K562 (cell line): ENCODE data around the gene DLG4. TPM values are rescaled to one million over a fixed set of nuclear protein-coding genes. Genes with fewer than 3 reads are reported as not detected.

Source experiments
- ATAC-seq: fragments of 200-7000 bp; cut with Tn5 transposase; 3 replicates; pipeline ENCODE4 v1.9.1; 2020; ENCODE audit warnings: moderate library complexity
- BruUV-seq: library from RNA; stranded (reverse); fragments of 400-500 nt; replicated peaks from 2 replicates; lab custom pipeline; 2021; lab: Mats Ljungman, UMichigan
- CTCF ChIA-PET: fragments of 300-600 bp; formaldehyde crosslinking; extraction: SDS; loops from one replicate; lab custom pipeline; 2021; ENCODE audit warnings: low intra/inter-chr PET ratio; lab: Yijun Ruan, JAX
- POLR2A ChIA-PET: fragments of 300-600, 350-650 bp; sonication (Branson Sonifier 250); formaldehyde crosslinking; extraction: SDS; loops from one replicate; lab custom pipeline; 2021; ENCODE audit warnings: antibody characterized with exemption, inconsistent platforms; lab: Yijun Ruan, JAX
- DNase-seq, 4 experiments: peaks; one replicate each; pipeline versions ENCODE4 v3.0.0 to v3.0.0-alpha.2; 2011 to 2018; ENCODE audit warnings: low spot score in 3 of 4, mixed read lengths in 3 of 4; ENCODE audit errors: extremely low read depth in 1 of 4
- FAIRE-seq: peaks from 2 replicates; lab custom pipeline; 2011; peaks lifted over from hg19 to GRCh38; lab: Jason Lieb, UNC
- H2AFZ ChIP-seq: 2 replicates; pipeline ENCODE4 v1.6.0; 2011; ENCODE audit warnings: low read depth, low read length, control low read depth, inconsistent platforms
- H3K27ac ChIP-seq: fragments of 200-600 bp; 3 replicates; pipeline ENCODE4 v1.8.0; 2011; ENCODE audit warnings: low read depth, mild to moderate bottlenecking, control low read depth, inconsistent platforms, low read length, moderate library complexity, mixed read lengths; ENCODE audit errors: extremely low read depth
- H3K27me3 ChIP-seq, 2 experiments: fragments of 300-600 bp in 1 of 2; 2 replicates in 1 of 2; 3 replicates in 1 of 2; pipeline versions ENCODE4 v1.6.0 to v1.8.0; 2011; ENCODE audit warnings: inconsistent platforms in 2 of 2, low read length in 2 of 2, mild to moderate bottlenecking in 1 of 2, mixed read lengths in 1 of 2, moderate library complexity in 1 of 2; ENCODE audit not compliant: control insufficient read depth in 2 of 2, insufficient read depth in 2 of 2
- H3K36me3 ChIP-seq: fragments of 300-600 bp; 3 replicates; pipeline ENCODE4 v1.8.0; 2011; ENCODE audit warnings: mild to moderate bottlenecking, low read length, inconsistent platforms; ENCODE audit not compliant: control insufficient read depth, insufficient read depth
- H3K4me1 ChIP-seq, 2 experiments: fragments of 200-600 bp in 1 of 2; replicated peaks in 1 of 2; 2 replicates in 1 of 2; 3 replicates in 1 of 2; pipeline versions ENCODE4 v1.5.1 to v1.8.0; 2011; ENCODE audit warnings: inconsistent platforms in 2 of 2, low read length in 2 of 2, mild to moderate bottlenecking in 1 of 2, mixed read lengths in 1 of 2, moderate library complexity in 1 of 2; ENCODE audit not compliant: control insufficient read depth in 2 of 2, insufficient read depth in 2 of 2
- H3K4me2 ChIP-seq: 2 replicates; pipeline ENCODE4 v1.6.1; 2011; ENCODE audit warnings: low read length, control low read depth, inconsistent platforms, mixed read lengths; ENCODE audit not compliant: insufficient read depth
- H3K4me3 ChIP-seq: fragments of 200-600 bp; sonication (generic), shearing (Covaris generic); 2 replicates; pipeline ENCODE4 v1.5.1; 2016; ENCODE audit warnings: control low read depth, inconsistent platforms
- H3K79me2 ChIP-seq: fragments of 200-600 bp; 3 replicates; pipeline ENCODE4 v1.8.0; 2011; ENCODE audit warnings: low read length, inconsistent platforms; ENCODE audit not compliant: control insufficient read depth, insufficient read depth
- H3K9ac ChIP-seq, 2 experiments: 2 replicates each; pipeline versions ENCODE4 v1.6.0 to v1.6.1; 2011; ENCODE audit warnings: low read depth in 2 of 2, low read length in 2 of 2, control low read depth in 1 of 2, inconsistent platforms in 1 of 2, mild to moderate bottlenecking in 1 of 2, mixed read lengths in 1 of 2; ENCODE audit not compliant: insufficient read depth in 1 of 2
- H3K9me1 ChIP-seq: one replicate; pipeline ENCODE4 v1.6.0; 2011; ENCODE audit warnings: inconsistent platforms, mild to moderate bottlenecking, low read length, moderate library complexity; ENCODE audit not compliant: control insufficient read depth, insufficient read depth
- H3K9me3 ChIP-seq: replicated peaks from 2 replicates; pipeline ENCODE4 v1.5.1; 2011; ENCODE audit warnings: low read depth, low read length, inconsistent platforms; ENCODE audit not compliant: control insufficient read depth, insufficient read depth
- H4K20me1 ChIP-seq: replicated peaks from 2 replicates; pipeline ENCODE4 v1.6.1; 2011; ENCODE audit warnings: low read length, inconsistent platforms, mixed read lengths; ENCODE audit not compliant: control insufficient read depth, insufficient read depth
- ARNT ChIP-seq, 2 experiments: fragments of 450-650 bp; IDR thresholded peaks; 2 replicates each; pipeline ENCODE4 v1.6.1; 2016; ENCODE audit warnings: mild to moderate bottlenecking in 1 of 2
- CREM ChIP-seq: IDR thresholded peaks from 2 replicates; pipeline ENCODE4 v1.6.1; 2014; ENCODE audit warnings: antibody characterized with exemption, low read depth
- EP400 ChIP-seq: fragments of 450-650 bp; IDR thresholded peaks from 2 replicates; pipeline ENCODE4 v1.6.1; 2017; ENCODE audit warnings: antibody characterized with exemption, mild to moderate bottlenecking, moderate library complexity
- GTF2E2 ChIP-seq: fragments of 200-800 bp; sonication (Bioruptor generic); IDR thresholded peaks from 2 replicates; pipeline ENCODE4 v1.6.1; 2016; ENCODE audit warnings: missing genetic modification characterization, missing compliant biosample characterization
- LARP7 ChIP-seq: fragments of 450-650 bp; IDR thresholded peaks from 2 replicates; pipeline ENCODE4 v1.6.1; 2016
- MTA1 ChIP-seq: fragments of 450-650 bp; IDR thresholded peaks from 2 replicates; pipeline ENCODE4 v1.6.1; 2017; ENCODE audit warnings: borderline replicate concordance
- NONO ChIP-seq, 2 experiments: fragments of 200-400 bp in 1 of 2; fragments of 450-650 bp in 1 of 2; formaldehyde crosslinking in 1 of 2; IDR thresholded peaks; 2 replicates each; pipeline ENCODE4 v1.6.1; 2017; ENCODE audit warnings: low read depth in 2 of 2, mild to moderate bottlenecking in 2 of 2, moderate library complexity in 2 of 2, low read length in 1 of 2
- RNF2 ChIP-seq: sonication (generic); IDR thresholded peaks from 2 replicates; pipeline ENCODE4 v1.6.1; 2016
- SMARCA4 ChIP-seq: fragments of 450-650 bp; IDR thresholded peaks from 2 replicates; pipeline ENCODE4 v1.6.1; 2016
- WGBS: fragments of 100-300 bp; shearing (Covaris generic); methylation state at CpG from one replicate; pipeline ENCODE4 v1.1.6; 2016; ENCODE audit warnings: low coverage, mixed read lengths; ENCODE audit not compliant: insufficient coverage; ENCODE audit errors: missing lambda C conversion rate; 5-methylcytosine and 5-hydroxymethylcytosine counted together
- in situ Hi-C: fragments of 300-500 bp; cut with MboI; formaldehyde crosslinking; loops from 4 replicates; pipeline ENCODE4 v1.15.0; 2018; ENCODE audit warnings: inconsistent platforms, mixed read lengths
- intact Hi-C: fragments of 100-400 bp; cut with micrococcal nuclease; formaldehyde crosslinking; loops from 2 replicates; pipeline ENCODE4 v1.14.2; 2022
- polyA plus RNA-seq, 8 experiments: library from polyadenylated mRNA; depleted of rRNA in 4 of 8; stranded (reverse) in 5 of 8; unstranded in 3 of 8; fragments of >200 nt; fragmentation: Nextera tagmentation in 2 of 8; fragmentation: Illumina TruSeq in 1 of 8; extraction: Ambion mirVana in 2 of 8; extraction: Trizol in 1 of 8; gene quantifications; 2 replicates each; pipeline versions ENCODE4 v1.2.1 to v1.2.3, GENCODE V29; 2011 to 2014; ENCODE audit warnings: inconsistent platforms in 1 of 8, missing spikeins in 1 of 8
- total RNA-seq, 7 experiments: library from RNA; depleted of rRNA in 6 of 7; stranded (reverse); fragments of >200 nt in 6 of 7; fragmentation: Illumina TruSeq in 2 of 7; extraction: Trizol in 2 of 7; gene quantifications; 2 replicates each; pipeline versions ENCODE4 v1.2.1 to v1.2.3, GENCODE V29; 2011 to 2021; ENCODE audit warnings: low replicate concordance in 1 of 7
- TF ChIP-seq, protein P1 (sequence below): fragments of 450-650 bp; IDR thresholded peaks from 2 replicates; pipeline ENCODE4 v1.6.1; 2016; ENCODE audit warnings: antibody characterized with exemption
- TF ChIP-seq, protein P2 (sequence below), 2 experiments: fragments of 450-650 bp; conservative IDR thresholded peaks; 2 replicates each; pipeline ENCODE4 v1.6.1; 2017; ENCODE audit warnings: mild to moderate bottlenecking in 2 of 2, moderate library complexity in 2 of 2
- TF ChIP-seq, protein P3 (sequence below): fragments of 450-650 bp; IDR thresholded peaks from 2 replicates; pipeline ENCODE4 v1.6.1; 2016; ENCODE audit warnings: borderline replicate concordance

DLG4 gene
- total and polyA plus RNA-seq, 9 of the 15 experiments (the other 6 are each of a cell fraction or from before 2014, with no cell fraction given), result 0.03 to 12.0 (median 4.1) TPM

DNA sequence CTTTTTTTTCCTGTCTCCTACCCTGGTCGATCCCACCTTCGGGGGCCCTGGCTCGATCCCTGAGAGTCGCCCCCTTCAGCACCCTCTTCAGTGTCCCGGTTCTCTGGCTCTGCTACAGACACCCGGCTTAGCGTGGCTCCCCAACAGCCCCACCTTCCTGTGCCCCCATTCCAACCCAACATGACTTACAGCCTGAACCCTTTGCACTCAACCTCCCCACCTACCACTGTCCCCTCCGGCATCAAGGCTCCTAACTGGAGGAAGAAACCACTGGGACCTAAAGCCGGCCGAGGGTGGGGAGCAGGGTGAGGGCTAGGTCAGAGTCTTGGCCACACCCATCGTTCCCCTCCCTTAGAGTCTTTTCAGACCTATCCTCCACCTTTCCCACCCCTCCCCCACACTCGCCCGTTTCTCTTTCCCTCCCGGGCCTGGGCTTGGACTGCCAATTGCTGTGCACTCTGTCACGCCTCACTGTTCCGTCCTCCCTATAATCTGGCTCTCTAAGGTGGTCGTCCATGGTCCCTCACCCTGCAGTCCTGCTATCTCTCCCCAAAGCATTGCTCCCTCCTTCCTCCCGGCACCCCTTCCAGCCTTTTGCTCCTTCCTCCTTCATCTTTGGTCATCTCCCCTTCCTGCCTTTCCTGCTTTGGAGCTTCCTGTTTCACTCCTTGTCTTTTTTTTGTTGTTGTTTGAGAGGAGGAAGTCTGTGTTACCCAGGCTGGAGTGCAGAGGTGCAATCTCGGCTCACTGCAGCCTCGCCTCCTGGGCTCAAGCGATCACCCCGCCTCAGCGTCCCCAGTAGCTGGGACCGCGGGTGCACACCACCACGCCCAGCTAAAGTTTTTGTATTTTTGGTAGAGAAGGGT, 43.5 kb upstream of the DLG4 start:
- peak overlapping the region; percentile 70 for H3K27ac ChIP-seq
- under 1% methylated on average over 15 of the region's 26 CpGs for WGBS
- H3K4me3 ChIP-seq, result peak overlapping the region; percentile 47
- peak overlapping the region; percentile 63 to 89 for H3K9ac ChIP-seq
- in situ Hi-C loops (no loop called here), intact Hi-C loops (no loop called here)
- peak overlapping the region; percentile 97 for H2AFZ ChIP-seq
- H3K79me2 ChIP-seq, result no peaks in the 10 kb centered on the region
- DNase-seq (peak; percentile 79 to 88 (median 82)), ATAC-seq (peak; percentile 92), FAIRE-seq (peak; percentile 93)
- H4K20me1 ChIP-seq, result no peaks in the 10 kb centered on the region
- H3K9me3 ChIP-seq, result no peaks in the 10 kb centered on the region
- H3K4me1 ChIP-seq, result peaks cover 10 to 35% of the 10 kb centered on the region in 2 experiments; a peak in 4 of 5 replicates
- POLR2A ChIA-PET, result interaction anchor here (0.6 to 1.9 kb wide), 4 partner anchors 9 to 878 kb away, joined by 3 to 8 read pairs (median 4); no protein-coding TSS in a partner anchor
- peak overlapping the region; percentile 95 for H3K4me2 ChIP-seq
- CTCF ChIA-PET, result no interaction called here
- H3K36me3 ChIP-seq, result peaks cover 21% of the 10 kb centered on the region; the same call in 2 of the 3 replicates
- H3K9me1 ChIP-seq, result no peaks in the 10 kb centered on the region
- BruUV-seq, result no TSS peak
- no peaks in the 10 kb centered on the region for H3K27me3 ChIP-seq
- TF ChIP-seq RNF2 (peak; percentile 12; the same call in 1 of the 2 replicates), MTA1 (peak; percentile 47; the same call in 1 of the 2 replicates), CREM (0 out of 2 replicates have a peak, but pooled peaks have one; percentile 16), ARNT (IDR thresholded peaks at IDR 0.05) (peak; percentile 45 to 72; a peak in 2 of 4 replicates), GTF2E2 (tag) (0 out of 2 replicates have a peak, but pooled peaks have one; percentile 20), EP400 (0 out of 2 replicates have a peak, but pooled peaks have one; percentile 25), LARP7 (0 out of 2 replicates have a peak, but pooled peaks have one; percentile 42), SMARCA4 (peak; percentile 60; the same call in 1 of the 2 replicates), NONO (IDR thresholded peaks at IDR 0.05; ENCODE audit: low read depth in 2 of 2, low read length in 1 of 2) (no peak)
- TF ChIP-seq, protein P1, sequence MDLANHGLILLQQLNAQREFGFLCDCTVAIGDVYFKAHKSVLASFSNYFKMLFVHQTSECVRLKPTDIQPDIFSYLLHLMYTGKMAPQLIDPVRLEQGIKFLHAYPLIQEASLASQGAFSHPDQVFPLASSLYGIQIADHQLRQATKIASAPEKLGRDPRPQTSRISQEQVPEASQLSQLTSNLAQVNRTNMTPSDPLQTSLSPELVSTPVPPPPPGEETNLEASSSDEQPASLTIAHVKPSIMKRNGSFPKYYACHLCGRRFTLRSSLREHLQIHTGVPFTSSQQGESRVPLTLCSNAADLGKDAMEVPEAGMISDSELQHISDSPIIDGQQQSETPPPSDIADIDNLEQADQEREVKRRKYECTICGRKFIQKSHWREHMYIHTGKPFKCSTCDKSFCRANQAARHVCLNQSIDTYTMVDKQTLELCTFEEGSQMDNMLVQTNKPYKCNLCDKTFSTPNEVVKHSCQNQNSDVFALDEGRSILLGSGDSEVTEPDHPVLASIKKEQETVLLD, result 0 out of 2 replicates have a peak, but pooled peaks have one; percentile 56
- TF ChIP-seq, protein P2, sequence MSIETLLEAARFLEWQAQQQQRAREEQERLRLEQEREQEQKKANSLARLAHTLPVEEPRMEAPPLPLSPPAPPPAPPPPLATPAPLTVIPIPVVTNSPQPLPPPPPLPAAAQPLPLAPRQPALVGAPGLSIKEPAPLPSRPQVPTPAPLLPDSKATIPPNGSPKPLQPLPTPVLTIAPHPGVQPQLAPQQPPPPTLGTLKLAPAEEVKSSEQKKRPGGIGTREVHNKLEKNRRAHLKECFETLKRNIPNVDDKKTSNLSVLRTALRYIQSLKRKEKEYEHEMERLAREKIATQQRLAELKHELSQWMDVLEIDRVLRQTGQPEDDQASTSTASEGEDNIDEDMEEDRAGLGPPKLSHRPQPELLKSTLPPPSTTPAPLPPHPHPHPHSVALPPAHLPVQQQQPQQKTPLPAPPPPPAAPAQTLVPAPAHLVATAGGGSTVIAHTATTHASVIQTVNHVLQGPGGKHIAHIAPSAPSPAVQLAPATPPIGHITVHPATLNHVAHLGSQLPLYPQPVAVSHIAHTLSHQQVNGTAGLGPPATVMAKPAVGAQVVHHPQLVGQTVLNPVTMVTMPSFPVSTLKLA (conservative IDR thresholded peaks at IDR 0.05), result 0 out of 4 replicates have a peak, but pooled peaks of 1 of the 2 experiments have one; percentile 19
- TF ChIP-seq, protein P3, sequence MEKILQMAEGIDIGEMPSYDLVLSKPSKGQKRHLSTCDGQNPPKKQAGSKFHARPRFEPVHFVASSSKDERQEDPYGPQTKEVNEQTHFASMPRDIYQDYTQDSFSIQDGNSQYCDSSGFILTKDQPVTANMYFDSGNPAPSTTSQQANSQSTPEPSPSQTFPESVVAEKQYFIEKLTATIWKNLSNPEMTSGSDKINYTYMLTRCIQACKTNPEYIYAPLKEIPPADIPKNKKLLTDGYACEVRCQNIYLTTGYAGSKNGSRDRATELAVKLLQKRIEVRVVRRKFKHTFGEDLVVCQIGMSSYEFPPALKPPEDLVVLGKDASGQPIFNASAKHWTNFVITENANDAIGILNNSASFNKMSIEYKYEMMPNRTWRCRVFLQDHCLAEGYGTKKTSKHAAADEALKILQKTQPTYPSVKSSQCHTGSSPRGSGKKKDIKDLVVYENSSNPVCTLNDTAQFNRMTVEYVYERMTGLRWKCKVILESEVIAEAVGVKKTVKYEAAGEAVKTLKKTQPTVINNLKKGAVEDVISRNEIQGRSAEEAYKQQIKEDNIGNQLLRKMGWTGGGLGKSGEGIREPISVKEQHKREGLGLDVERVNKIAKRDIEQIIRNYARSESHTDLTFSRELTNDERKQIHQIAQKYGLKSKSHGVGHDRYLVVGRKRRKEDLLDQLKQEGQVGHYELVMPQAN, result peak; percentile 27; the same call in 1 of the 2 replicates
